Lower leg skin (tissue), 3 donors: ENCODE measurements around the gene VSTM4.

Experiments used
- POLR2A ChIP-seq, 2 donors: fragments of 450-650 bp; IDR thresholded peaks; one replicate each; pipeline ENCODE4 v1.6.1; 2016 to 2017; ENCODE audit warnings: antibody characterized with exemption in 2 of 2, mild to moderate bottlenecking in 1 of 2, moderate library complexity in 1 of 2
- TF ChIP-seq, protein P1 (sequence below), 3 donors: fragments of 450-650 bp; IDR thresholded peaks; one replicate each; pipeline ENCODE4 v1.5.1; 2016; ENCODE audit warnings: antibody characterized with exemption in 3 of 3, mild to moderate bottlenecking in 3 of 3, moderate library complexity in 2 of 3

GRCh38 chr10:49070701-49071100, 44.6 kb downstream of the VSTM4 start:
- TF ChIP-seq, protein P1, sequence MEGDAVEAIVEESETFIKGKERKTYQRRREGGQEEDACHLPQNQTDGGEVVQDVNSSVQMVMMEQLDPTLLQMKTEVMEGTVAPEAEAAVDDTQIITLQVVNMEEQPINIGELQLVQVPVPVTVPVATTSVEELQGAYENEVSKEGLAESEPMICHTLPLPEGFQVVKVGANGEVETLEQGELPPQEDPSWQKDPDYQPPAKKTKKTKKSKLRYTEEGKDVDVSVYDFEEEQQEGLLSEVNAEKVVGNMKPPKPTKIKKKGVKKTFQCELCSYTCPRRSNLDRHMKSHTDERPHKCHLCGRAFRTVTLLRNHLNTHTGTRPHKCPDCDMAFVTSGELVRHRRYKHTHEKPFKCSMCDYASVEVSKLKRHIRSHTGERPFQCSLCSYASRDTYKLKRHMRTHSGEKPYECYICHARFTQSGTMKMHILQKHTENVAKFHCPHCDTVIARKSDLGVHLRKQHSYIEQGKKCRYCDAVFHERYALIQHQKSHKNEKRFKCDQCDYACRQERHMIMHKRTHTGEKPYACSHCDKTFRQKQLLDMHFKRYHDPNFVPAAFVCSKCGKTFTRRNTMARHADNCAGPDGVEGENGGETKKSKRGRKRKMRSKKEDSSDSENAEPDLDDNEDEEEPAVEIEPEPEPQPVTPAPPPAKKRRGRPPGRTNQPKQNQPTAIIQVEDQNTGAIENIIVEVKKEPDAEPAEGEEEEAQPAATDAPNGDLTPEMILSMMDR (IDR thresholded peaks at IDR 0.05): no peak
- no peak for TF ChIP-seq POLR2A (IDR thresholded peaks at IDR 0.05)
